ENCODE data around the gene NEURL2.

DNA sequence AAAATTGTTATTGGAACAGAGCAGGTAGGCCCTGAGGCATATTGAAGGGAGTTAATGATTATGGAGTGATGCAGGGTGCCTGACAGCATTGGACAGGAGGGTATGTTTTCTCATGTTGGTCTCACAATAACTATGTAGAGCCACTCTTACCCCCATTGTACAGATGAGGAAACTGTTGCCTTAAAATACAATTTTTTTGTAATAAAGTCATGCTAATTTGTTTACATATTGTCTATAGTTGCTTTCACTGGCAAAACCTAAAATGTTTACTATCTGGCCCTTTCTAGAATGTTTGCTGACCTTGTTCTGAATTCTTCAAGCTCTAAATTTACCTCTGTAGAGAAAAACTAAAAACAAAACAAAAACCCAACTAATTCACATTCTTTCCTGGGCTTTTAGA lies 39.5 kb downstream of the NEURL2 start:
- no peak for TF ChIP-seq POLR2A (IDR thresholded peaks at IDR 0.05)
- TF ChIP-seq, protein P1, sequence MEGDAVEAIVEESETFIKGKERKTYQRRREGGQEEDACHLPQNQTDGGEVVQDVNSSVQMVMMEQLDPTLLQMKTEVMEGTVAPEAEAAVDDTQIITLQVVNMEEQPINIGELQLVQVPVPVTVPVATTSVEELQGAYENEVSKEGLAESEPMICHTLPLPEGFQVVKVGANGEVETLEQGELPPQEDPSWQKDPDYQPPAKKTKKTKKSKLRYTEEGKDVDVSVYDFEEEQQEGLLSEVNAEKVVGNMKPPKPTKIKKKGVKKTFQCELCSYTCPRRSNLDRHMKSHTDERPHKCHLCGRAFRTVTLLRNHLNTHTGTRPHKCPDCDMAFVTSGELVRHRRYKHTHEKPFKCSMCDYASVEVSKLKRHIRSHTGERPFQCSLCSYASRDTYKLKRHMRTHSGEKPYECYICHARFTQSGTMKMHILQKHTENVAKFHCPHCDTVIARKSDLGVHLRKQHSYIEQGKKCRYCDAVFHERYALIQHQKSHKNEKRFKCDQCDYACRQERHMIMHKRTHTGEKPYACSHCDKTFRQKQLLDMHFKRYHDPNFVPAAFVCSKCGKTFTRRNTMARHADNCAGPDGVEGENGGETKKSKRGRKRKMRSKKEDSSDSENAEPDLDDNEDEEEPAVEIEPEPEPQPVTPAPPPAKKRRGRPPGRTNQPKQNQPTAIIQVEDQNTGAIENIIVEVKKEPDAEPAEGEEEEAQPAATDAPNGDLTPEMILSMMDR (IDR thresholded peaks at IDR 0.05), result no peak
- TF ChIP-seq POLR2AphosphoS5 (IDR thresholded peaks at IDR 0.05), result no peak
